NAMALWA (cell line): ENCODE data around the gene PRSS16.
"Not testable (repeated sequence)": the region's sequence is repeated elsewhere in the genome, so short reads cannot be mapped to it uniquely, and the experiment has no call there.

Experiments used
- DNase-seq: peaks from one replicate; pipeline ENCODE4 v3.0.0-alpha.2; 2015; ENCODE audit warnings: low spot score

Gene PRSS16, protein sequence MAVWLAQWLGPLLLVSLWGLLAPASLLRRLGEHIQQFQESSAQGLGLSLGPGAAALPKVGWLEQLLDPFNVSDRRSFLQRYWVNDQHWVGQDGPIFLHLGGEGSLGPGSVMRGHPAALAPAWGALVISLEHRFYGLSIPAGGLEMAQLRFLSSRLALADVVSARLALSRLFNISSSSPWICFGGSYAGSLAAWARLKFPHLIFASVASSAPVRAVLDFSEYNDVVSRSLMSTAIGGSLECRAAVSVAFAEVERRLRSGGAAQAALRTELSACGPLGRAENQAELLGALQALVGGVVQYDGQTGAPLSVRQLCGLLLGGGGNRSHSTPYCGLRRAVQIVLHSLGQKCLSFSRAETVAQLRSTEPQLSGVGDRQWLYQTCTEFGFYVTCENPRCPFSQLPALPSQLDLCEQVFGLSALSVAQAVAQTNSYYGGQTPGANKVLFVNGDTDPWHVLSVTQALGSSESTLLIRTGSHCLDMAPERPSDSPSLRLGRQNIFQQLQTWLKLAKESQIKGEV

DNA sequence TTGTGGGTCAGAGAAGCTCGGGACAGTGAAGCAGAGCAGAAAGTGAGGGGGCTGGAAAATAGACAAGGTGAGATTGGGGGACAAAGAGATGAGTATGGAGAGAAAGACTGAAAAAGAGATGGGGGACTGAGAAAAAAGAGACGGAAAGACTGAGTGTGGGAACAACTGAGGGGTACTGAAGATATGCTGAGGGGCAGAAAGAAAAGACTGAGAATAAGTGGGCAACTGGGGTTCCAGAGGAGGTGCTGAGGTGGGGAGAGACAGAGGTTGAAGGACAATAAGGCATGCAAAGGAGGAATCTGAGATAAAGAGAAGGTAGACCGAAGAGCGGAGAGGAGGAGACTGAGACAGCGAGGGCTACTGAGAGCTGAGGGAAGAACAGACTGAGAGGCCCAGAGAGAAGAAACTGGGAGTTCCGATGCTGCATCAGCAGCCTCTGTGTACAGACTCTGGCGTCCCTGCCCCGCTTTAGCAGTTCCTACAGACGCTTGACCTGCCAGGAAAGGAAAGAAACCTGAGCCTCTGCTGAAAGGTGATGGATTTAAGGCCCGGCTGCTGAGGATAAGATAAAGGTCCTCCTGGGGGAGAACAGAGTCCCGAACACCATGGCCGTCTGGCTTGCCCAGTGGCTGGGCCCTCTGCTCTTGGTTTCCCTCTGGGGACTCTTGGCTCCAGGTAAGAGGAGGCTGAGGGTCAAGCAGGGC lies at the start of gene PRSS16:
Gene PRSS16, plus strand, starts transcription at position 569 of the 704 bp plus-strand sequence. Its CDS starts 37 bp downstream, at position 606.
- DNase-seq = no peak

DNA sequence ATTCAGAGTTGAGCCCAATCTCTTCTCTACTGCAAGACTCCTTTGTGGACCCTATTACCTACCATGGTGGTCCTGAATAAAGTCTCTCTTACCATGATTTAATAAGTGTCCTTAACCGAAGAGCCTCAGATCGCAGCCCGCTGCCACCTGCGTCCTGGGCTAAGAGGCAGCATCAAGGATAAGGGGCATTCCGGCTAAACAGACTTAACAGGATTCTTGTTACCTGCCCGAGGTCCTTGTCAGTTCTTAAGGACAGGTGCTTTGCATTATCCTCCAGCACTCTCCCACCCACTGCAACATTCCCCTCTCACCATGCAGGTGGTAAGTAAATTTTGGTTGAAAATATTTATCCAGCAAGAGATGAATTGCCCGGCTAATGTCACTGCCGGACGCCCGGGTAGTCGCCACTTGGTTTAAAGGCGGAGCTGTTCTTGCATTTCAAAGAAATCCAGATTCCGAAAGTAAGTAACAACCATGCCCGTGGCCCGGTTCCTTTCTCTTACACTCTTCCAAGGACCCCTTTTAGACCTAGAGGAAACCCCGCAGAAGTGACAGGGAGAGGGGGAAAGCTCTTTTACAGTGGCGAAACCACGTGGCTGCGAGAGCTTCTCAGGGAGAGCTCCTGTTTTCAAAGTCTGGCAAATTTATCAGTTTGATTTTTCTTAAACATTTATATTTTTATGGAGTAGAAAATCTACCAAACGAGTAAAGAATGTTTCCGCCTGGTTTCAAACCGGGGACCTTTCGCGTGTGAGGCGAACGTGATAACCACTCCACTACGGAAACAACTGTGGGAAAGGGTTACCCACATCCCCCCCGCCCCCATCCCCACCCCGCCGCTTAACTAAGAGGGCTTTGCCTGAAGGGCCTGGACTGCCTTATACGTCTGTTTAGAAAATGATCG lies 41.9 kb upstream of the PRSS16 start:
- DNase-seq = no peak

DNA sequence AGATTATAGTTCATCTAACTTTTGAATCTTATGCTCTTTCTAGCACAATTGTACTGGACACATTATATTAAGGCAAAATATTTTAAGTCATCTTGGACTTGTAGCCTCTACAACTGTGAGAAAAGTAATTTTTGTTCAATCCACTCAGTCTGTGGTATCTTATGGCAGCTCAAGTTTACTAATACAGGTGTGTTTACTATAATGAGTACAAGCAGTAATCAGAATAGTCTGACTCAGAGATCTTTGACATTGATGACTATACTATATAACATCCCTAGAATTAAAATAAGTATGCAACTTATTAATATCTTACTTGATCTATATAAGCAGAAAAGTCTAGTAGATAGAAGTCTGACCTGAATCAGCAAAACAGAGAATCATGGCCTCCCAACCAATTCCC lies 40.7 kb upstream of the PRSS16 start:
- no peak for DNase-seq

- no peak for DNase-seq
Observed at GRCh38 chr6:27208042-27208441, 39.5 kb upstream of the PRSS16 start.

DNA sequence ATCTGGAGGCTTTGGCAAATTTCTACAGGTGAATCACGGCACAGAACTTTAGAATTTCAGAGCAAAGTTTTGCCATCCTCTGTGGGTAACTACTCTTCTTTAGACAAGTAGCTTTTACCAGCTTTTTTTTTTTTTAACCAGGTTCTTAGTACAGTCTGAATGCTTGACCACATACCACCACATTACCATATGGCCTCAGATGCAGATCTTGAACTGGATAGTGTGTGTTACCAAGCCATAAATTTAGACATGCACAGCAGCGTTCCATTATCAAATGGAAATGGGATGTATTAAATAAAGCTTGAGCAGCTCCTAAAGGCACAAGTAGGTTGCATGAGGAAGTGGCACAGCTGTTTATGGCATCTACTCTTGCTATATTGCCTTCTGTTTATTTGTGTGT lies 38.3 kb upstream of the PRSS16 start:
- DNase-seq = no peak

DNA sequence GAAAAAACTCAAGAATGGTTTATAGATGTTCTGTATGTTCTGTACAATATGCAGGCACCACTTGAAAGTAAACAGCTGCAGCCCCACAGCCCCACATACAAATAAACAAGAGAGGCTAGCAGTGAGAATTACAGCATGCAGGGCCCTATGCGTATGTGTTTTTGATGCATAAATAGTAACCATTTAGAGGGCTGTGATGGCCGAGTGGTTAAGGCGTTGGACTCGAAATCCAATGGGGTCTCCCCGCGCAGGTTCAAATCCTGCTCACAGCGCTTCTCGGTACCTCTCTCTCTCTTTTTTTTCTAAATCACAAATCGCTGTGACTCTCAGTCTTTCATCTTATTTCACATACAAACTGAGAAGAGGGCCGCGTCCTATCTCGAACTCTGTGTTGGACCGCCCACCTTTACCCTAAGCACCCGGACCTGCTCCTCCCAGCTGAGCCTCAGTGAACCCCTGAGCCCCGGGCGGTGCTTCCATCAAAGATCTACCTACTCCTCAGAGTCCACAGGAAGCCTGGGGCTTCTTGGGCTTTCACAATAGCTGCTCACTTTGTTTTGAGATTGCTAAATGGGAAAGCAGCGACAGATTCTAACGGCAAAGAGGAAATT lies 37.7 kb upstream of the PRSS16 start:
- no peak for DNase-seq

- not testable (repeated sequence) for DNase-seq
Observed at GRCh38 chr6:27213091-27213517, 34.4 kb upstream of the PRSS16 start.

DNA sequence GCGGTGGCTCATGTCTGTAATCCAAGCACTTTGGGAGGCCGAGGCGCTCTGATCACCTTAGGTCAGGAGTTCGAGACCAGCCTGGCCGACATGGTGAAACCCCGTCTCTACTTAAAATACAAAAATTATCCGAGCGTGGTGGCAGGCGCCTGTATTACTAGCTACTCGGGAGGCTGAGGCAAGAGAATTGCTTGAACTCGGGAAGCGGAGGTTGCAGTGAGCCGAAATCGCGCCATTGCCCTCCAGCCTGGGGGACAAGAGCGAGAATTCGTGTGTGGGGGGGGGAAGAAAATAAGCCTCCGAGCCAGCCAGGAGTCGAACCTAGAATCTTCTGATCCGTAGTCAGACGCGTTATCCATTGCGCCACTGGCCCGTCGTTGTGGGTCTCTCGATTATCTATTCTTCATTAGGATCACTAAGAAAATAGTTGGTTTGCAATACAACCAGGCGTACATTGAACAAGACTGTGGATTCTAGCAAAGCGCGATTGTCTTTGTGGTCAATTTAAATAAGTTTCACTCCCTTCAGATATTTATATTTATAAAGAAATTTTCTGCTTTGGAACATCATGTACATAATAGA lies 33.9 kb upstream of the PRSS16 start:
- DNase-seq = no peak

DNA sequence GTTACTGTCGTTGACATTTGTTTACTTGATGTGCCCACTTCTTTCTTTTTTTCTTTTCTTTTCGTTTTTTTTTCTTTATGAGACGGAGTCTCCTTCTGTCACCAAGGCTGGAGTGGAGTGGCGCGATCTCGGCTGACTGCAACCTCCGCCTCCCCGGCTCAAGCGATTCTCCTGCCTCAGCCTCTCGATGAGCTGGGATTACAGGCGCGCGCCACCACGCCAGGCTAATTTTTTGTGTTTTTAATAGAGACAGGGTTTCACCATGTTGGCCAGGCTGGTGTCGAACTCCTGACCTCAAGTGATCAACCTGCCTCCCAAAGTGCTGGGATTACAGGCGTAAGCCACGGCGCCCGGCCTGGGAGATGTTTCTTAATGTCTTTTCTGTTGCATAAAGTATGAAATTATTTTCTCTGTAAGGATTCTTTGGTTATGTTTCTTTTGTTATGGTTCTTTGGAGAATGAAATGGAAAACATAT lies 33.3 kb upstream of the PRSS16 start:
- DNase-seq = no peak

DNA sequence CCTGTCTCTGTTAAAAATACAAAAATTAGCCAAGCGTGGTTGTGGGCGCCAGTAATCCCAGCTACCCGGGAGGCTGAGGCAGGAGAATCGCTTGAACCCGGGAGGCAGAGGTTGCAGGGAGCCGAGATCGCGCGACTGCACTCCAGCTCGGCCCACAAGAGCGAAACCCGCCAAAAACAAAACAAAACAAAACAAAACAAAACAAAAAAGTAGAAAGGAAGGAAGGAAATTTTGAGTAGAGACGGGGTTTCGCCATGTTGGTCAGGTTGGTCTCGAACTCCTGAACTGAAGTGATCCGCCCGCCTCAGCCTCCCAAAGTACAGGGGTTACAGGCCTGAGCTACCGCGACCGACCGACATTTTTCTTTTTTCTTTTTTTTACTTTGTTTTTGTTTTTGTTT lies 30.6 kb upstream of the PRSS16 start:
- DNase-seq = no peak

DNA sequence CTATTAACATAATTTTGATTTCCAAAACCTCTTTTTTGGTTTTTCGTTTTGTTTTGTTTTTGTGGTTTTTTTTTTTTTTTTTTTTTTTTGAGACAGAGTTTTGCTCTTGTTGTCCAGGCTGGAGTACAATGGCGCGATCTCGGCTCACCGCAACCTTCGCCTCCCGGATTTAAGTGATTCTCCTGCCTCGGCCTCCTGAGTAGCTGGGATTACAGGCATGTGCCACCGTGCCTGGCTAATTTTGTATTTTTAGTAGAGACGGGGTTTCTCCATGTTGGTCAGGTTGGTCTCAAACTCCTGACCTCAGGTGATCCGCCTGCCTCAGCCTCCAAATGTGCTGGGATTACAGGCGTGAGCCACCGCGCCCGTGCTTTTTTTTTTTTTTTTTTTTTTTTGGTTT lies 24.5 kb upstream of the PRSS16 start:
- not testable (repeated sequence) for DNase-seq

DNA sequence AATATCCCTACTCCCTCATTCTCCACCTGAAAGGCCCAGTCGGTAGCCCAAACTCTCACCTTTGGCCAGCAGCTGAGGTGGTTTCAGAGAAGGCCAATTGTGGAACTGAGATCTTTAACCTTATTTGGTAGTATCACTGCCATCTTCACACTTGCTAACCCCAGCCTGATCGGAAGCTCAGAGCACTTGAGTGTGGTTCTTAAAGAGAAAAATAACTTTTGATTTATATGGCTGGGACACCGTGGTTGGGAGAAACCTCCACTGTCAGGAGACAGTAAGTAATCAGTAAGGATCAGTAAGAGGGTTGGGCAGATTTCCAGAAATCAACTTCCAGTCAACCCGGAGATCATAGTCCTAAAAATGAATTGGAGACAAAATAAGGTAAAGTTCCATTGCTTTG lies 22.8 kb upstream of the PRSS16 start:
- no peak for DNase-seq

DNA sequence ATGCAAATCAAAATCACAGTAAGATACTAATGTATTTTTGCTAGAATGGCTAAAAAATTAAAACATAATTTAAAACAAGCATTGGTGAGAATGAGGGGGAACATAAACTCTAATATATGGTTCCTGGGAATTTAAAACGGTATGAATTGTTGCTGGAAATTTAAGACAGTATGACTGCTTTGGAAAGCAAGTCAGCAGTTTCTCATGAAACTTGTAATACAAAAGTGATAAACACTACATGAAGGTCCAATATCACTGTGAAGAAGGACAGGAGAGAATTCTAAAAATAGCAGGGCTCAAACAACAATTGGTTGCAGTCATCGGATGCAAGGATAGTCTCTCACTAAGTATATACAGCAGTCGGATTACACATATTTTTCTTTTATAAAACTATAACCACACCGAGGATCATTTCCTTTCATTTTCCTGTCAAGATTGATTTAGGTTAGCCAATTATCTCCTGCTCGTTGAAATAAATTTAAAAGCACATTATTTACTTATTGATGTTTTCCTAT lies 18.5 kb upstream of the PRSS16 start:
- DNase-seq = no peak

DNA sequence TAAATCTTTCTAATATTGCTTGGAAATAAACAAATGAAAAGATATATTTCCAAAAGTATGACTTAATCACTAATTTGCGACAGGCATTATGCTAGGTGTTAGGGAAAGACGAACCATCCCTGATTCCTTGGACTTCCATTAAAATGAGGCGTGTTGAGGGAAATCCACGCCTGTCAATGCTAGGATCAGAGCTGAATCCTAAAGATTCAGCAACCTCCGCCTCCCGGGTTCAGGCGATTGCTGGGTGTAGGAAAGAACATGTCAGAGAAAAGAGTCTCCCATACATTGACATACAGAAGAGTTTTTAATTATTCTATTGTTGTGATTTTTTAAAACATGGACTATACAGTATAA lies 16.8 kb upstream of the PRSS16 start:
- DNase-seq = no peak

DNA sequence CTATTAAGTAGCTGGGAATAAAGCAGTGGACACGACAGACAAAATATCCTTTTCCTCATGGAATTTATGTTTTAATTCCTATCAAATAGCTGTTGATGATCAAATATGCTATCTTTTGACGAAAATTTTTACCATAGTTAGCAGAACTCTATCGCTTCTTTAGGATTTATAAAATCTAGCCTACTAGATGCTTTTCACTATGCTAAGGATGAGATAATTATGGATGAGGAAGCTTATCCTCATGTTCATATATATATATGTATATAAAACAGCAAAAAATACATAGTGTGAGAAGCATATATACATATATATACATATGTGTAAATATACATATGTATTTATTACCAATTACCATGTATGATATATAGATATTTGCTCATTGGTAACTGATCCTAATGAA lies 12.9 kb upstream of the PRSS16 start:
- DNase-seq = no peak

DNA sequence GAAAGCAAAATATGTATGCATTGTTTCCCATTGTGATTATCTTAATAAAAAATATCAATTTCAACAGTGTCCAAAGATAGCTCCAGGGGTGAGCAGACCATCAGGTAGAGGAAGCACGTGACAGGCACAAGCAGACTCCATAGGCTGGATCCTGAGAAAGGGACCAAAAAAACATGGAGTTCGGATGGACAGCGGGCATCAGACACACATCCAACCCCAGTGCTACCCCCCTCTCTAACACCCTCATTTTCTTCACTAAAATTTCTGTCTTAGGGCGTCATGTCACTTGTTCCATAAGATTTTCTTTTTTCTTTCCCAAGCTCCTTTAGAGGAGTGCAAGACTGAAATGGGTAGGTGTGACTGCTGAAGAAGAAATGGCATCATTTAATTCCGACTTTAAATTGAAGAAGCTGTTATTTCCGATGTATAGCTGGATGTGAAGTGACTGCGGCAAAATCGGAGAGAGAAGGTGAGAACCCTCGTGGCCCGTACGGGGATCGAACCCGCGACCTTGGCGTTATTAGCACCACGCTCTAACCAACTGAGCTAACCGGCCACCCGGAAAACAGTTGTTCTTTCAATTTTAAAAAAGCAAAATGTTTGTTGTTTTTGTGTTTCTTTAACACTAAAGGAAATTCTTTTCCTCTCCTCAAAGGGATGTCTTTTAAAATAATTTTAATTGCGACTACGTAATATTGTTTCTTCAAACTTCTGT lies 10.3 kb upstream of the PRSS16 start:
- DNase-seq = peak; percentile 56

DNA sequence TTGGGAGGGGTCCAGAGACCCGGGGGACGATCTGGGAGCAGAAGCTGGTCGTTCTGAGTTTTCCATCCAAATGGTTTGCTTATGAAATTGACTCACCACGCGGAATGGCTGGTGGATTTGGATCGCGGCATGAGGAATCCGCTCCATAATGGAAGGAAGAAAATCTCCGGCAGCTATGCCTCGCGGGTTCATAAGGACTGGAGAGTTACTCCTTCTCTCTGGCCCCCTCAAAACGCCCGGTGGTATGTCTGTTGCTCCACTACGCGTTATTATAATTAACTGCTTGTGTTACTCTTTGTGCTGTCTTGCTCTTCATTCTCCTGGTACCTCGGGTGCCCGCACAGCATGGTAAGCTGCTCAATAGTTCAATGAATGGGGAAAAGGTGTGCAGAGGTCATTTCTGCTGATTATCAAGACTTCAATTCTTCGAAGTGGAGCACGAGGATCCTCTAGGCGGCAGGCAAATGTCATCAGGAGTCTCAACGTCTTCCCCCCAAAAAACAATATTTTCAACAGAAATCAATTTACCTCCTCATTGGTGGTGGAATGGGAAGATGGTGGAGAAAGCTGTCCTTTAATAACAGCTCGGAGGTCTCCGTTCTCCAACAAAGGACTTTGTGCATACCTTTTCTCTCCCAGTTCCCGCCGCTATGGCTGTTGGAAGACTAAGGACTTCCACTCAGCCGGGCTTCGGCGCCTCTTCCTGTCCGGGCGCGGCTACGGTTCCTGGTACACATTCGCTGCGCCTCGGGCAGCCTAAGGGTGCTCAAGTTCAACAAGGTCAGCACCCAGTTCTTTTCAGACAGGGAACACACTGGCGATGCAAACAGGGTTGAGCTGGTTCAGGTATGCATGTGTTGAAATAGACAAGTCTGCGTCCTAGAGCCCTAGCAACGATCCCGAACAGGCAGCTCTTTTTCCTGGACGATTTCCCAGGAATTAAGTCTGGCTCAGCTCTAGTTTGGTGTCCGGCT lies 9.2 kb upstream of the PRSS16 start:
- peak; percentile 21 for DNase-seq

DNA sequence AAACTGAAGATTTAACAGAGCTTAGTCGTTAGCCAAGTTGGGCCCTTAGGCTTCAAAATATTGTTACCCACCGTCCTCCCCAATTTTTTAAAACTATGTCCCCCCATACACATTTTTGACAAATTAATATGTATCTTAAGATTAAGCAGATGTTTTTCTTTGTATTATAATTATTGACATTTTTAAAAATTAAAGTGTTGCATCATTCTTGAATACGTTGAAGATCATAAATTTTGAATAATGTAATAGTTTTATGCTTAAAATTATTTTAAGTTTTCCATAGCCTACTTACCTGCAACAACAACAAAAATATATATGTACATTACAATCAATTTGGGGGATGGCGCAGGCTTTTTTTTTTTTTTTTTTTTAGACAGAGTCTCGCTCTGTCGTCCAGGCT lies 8.2 kb upstream of the PRSS16 start:
- no peak for DNase-seq

- DNase-seq = no peak
Observed at GRCh38 chr6:27241443-27241842, 6.1 kb upstream of the PRSS16 start.
